Activated effector memory CD4-positive, alpha-beta T cell treated with Interleukin-2 at 50 U/mL for 16 hours (primary cell): ENCODE measurements around the gene FICD.
A peak's percentile ranks its signal among the peaks of the same experiment; 100 is the strongest.

ENCODE experiments used
- DNase-seq: peaks from one replicate; pipeline ENCODE4 v3.0.0-alpha.2; 2020

The FICD gene

GRCh38 chr12:108505129-108505528, 9.9 kb upstream of the FICD start:
- no peak for DNase-seq

GRCh38 chr12:108507971-108508642, 7.0 kb upstream of the FICD start:
- DNase-seq: no peak

GRCh38 chr12:108509806-108510205, 5.3 kb upstream of the FICD start:
- no peak for DNase-seq

- DNase-seq: no peak
Measured at GRCh38 chr12:108510836-108511235, 4.2 kb upstream of the FICD start.

- peak; percentile 58 for DNase-seq
Measured at GRCh38 chr12:108511633-108512540, 3.2 kb upstream of the FICD start.

- DNase-seq: no peak
Measured at GRCh38 chr12:108514468-108514972, 557 bp upstream of the FICD start.

- DNase-seq: no peak
Measured at GRCh38 chr12:108515916-108516315, 839 bp downstream of the FICD start.

- DNase-seq: no peak
Measured at GRCh38 chr12:108516511-108517275, 1.6 kb downstream of the FICD start.

- no peak for DNase-seq
Measured at GRCh38 chr12:108517288-108518100, 2.4 kb downstream of the FICD start.

- no peak for DNase-seq
Measured at GRCh38 chr12:108518101-108518715, 3.1 kb downstream of the FICD start.

GRCh38 chr12:108518716-108519496, 3.8 kb downstream of the FICD start:
- DNase-seq: no peak

- DNase-seq: no peak
Measured at GRCh38 chr12:108519558-108519957, 4.5 kb downstream of the FICD start.

GRCh38 chr12:108523365-108523764, 8.3 kb downstream of the FICD start:
- no peak for DNase-seq

GRCh38 chr12:108525681-108526080, 10.6 kb downstream of the FICD start:
- DNase-seq: no peak

GRCh38 chr12:108526482-108527165, 11.5 kb downstream of the FICD start:
- no peak for DNase-seq

- DNase-seq: no peak
Measured at GRCh38 chr12:108527166-108527496, 12.1 kb downstream of the FICD start.

- DNase-seq: no peak
Measured at GRCh38 chr12:108530161-108530560, 15.1 kb downstream of the FICD start.

- no peak for DNase-seq
Measured at GRCh38 chr12:108531929-108532848, 17.1 kb downstream of the FICD start.

GRCh38 chr12:108538146-108538545, 23.1 kb downstream of the FICD start:
- no peak for DNase-seq
